ENCODE data around the gene RHBG. TPM values are rescaled to one million over a fixed set of nuclear protein-coding genes. Genes with fewer than 3 reads are reported as not detected.

RHBG gene
- total and polyA plus RNA-seq, 4 donors: 0.25 to 6.4 (median 2.3) TPM

- Histone ChIP-seq H3K9me3 (ENCODE audit: control insufficient read depth in 4 of 4, low read length in 3 of 4) (no peaks in the 10 kb centered on the region), H3K4me3 (ENCODE audit: low read depth in 1 of 3, low read length in 3 of 3) (no peak overlapping the region), H3K27ac (ENCODE audit: low read depth in 1 of 2, low read length in 2 of 2) (no peak overlapping the region), H3K27me3 (ENCODE audit: control insufficient read depth in 4 of 4, insufficient read depth in 4 of 4, low read length in 3 of 4) (no peaks in the 10 kb centered on the region), H3K4me1 (ENCODE audit: control insufficient read depth in 4 of 4, insufficient read depth in 4 of 4, low read length in 3 of 4) (peaks cover 0 to 2% (median 0%) of the 10 kb centered on the region in 4 donors), H3K9ac (ENCODE audit: low read depth in 1 of 2, low read length in 2 of 2) (no peak overlapping the region), H3K36me3 (ENCODE audit: control insufficient read depth in 4 of 4, insufficient read depth in 3 of 4, low read depth in 1 of 4, low read length in 3 of 4) (no peaks in the 10 kb centered on the region)
- TF ChIP-seq GABPA (IDR thresholded peaks at IDR 0.05 in 1 of 2, conservative IDR thresholded peaks at IDR 0.05 in 1 of 2) (no peak), FOXA1 (IDR thresholded peaks at IDR 0.05) (no peak), SP1 (IDR thresholded peaks at IDR 0.05) (no peak), RXRA (IDR thresholded peaks at IDR 0.05) (no peak), YY1 (IDR thresholded peaks at IDR 0.05) (no peak), ATF3 (IDR thresholded peaks at IDR 0.05) (no peak), FOXA2 (IDR thresholded peaks at IDR 0.05) (no peak), CTCF (IDR thresholded peaks at IDR 0.05; ENCODE audit: low read depth, low read length, missing input control) (no peak), HNF4A (conservative IDR thresholded peaks at IDR 0.05) (no peak), NR2F2 (IDR thresholded peaks at IDR 0.05) (no peak), HNF4G (IDR thresholded peaks at IDR 0.05) (no peak), REST (IDR thresholded peaks at IDR 0.05) (no peak)
- DNase-seq (ENCODE audit: low spot score): no peak
Observed at GRCh38 chr1:156393095-156393494, 24.1 kb downstream of the RHBG start.

GRCh38 chr1:156394082-156394481, 25.1 kb downstream of the RHBG start:
- Histone ChIP-seq H3K27ac (ENCODE audit: low read depth in 1 of 2, low read length in 2 of 2) (no peak overlapping the region), H3K27me3 (ENCODE audit: control insufficient read depth in 4 of 4, insufficient read depth in 4 of 4, low read length in 3 of 4) (no peaks in the 10 kb centered on the region), H3K9me3 (ENCODE audit: control insufficient read depth in 4 of 4, low read length in 3 of 4) (no peaks in the 10 kb centered on the region), H3K4me1 (ENCODE audit: control insufficient read depth in 4 of 4, insufficient read depth in 4 of 4, low read length in 3 of 4) (no peaks in the 10 kb centered on the region), H3K4me3 (ENCODE audit: low read depth in 1 of 3, low read length in 3 of 3) (no peak overlapping the region), H3K9ac (ENCODE audit: low read depth in 1 of 2, low read length in 2 of 2) (no peak overlapping the region), H3K36me3 (ENCODE audit: control insufficient read depth in 4 of 4, insufficient read depth in 3 of 4, low read depth in 1 of 4, low read length in 3 of 4) (no peaks in the 10 kb centered on the region)
- TF ChIP-seq ATF3 (IDR thresholded peaks at IDR 0.05): no peak
- TF ChIP-seq NR2F2 (IDR thresholded peaks at IDR 0.05): peak; percentile 45
- peak in 1 of 2 donors; percentile 15 for TF ChIP-seq HNF4A (conservative IDR thresholded peaks at IDR 0.05)
- TF ChIP-seq FOXA2 (IDR thresholded peaks at IDR 0.05): no peak
- peak in 1 of 2 donors; percentile 52 for TF ChIP-seq RXRA (IDR thresholded peaks at IDR 0.05)
- no peak for DNase-seq (ENCODE audit: low spot score)
- WGBS: 62% methylated on average over 9 of the region's 9 CpGs
